GM23338 (cell line): ENCODE data around the gene SPAG16. TPM values are rescaled to one million over a fixed set of nuclear protein-coding genes. Genes with fewer than 3 reads are reported as not detected.

Experiments used
- ATAC-seq: fragments of 200-7000 bp; cut with Tn5 transposase; 3 replicates; pipeline ENCODE4 v1.9.1; 2020
- DNase-seq: peaks from one replicate; pipeline ENCODE4 v3.0.0-alpha.2; 2015; ENCODE audit warnings: low spot score
- H2AFZ ChIP-seq: fragments of 200-600 bp; sonication (generic); 2 replicates; pipeline ENCODE4 v1.8.0; 2016; ENCODE audit warnings: antibody characterized with exemption, mild to moderate bottlenecking, moderate library complexity
- H3F3A ChIP-seq: fragments of 200-600 bp; sonication (generic); replicated peaks from 2 replicates; pipeline ENCODE4 v1.8.0; 2017; ENCODE audit warnings: antibody characterized with exemption, mixed run types, low read depth
- H3K27ac ChIP-seq: fragments of 200-600 bp; sonication (generic); 2 replicates; pipeline ENCODE4 v1.6.1; 2016; ENCODE audit warnings: low read depth
- H3K27me3 ChIP-seq: fragments of 200-600 bp; sonication (generic); 2 replicates; pipeline ENCODE4 v1.8.0; 2016; ENCODE audit warnings: mild to moderate bottlenecking, mixed run types, moderate library complexity; ENCODE audit not compliant: insufficient read depth
- H3K36me3 ChIP-seq: fragments of 200-600 bp; sonication (generic); 2 replicates; pipeline ENCODE4 v1.8.0; 2016; ENCODE audit warnings: mild to moderate bottlenecking; ENCODE audit not compliant: insufficient read depth
- H3K4me1 ChIP-seq: fragments of 200-600 bp; sonication (generic); 2 replicates; pipeline ENCODE4 v1.8.0; 2016; ENCODE audit warnings: mild to moderate bottlenecking, moderate library complexity; ENCODE audit not compliant: insufficient read depth
- H3K4me2 ChIP-seq: fragments of 200-600 bp; sonication (generic); 2 replicates; pipeline ENCODE4 v1.7.1; 2017; ENCODE audit warnings: mixed run types
- H3K4me3 ChIP-seq: fragments of 200-600 bp; sonication (generic); 2 replicates; pipeline ENCODE4 v1.6.1; 2016; ENCODE audit warnings: mixed run types
- H3K79me2 ChIP-seq: fragments of 200-600 bp; sonication (generic); replicated peaks from 2 replicates; pipeline ENCODE4 v1.8.0; 2017; ENCODE audit warnings: mild to moderate bottlenecking; ENCODE audit not compliant: insufficient read depth
- H3K9me2 ChIP-seq: fragments of 200-600 bp; sonication (generic); 2 replicates; pipeline ENCODE4 v1.8.0; 2017; ENCODE audit not compliant: insufficient read depth
- H4K20me1 ChIP-seq: fragments of 200-600 bp; sonication (generic); replicated peaks from 2 replicates; pipeline ENCODE4 v1.8.0; 2017; ENCODE audit warnings: mild to moderate bottlenecking; ENCODE audit not compliant: insufficient read depth
- H3K27ac Mint-ChIP-seq: 2 replicates; pipeline ENCODE4 v1.8.0; 2020; ENCODE audit warnings: inconsistent platforms, mild to moderate bottlenecking, moderate library complexity, mixed read lengths
- H3K27me3 Mint-ChIP-seq: 3 replicates; pipeline ENCODE4 v1.8.0; 2022; ENCODE audit warnings: low read depth, mild to moderate bottlenecking, moderate library complexity, mixed read lengths, inconsistent platforms; ENCODE audit not compliant: insufficient read depth, poor library complexity
- H3K36me3 Mint-ChIP-seq: 3 replicates; pipeline ENCODE4 v1.8.0; 2021; ENCODE audit warnings: low read depth, mild to moderate bottlenecking, inconsistent platforms, moderate library complexity, mixed read lengths
- H3K4me1 Mint-ChIP-seq: 3 replicates; pipeline ENCODE4 v1.8.0; 2020; ENCODE audit warnings: mild to moderate bottlenecking, inconsistent platforms, mixed read lengths
- H3K4me3 Mint-ChIP-seq: 3 replicates; pipeline ENCODE4 v1.8.0; 2021; ENCODE audit warnings: moderate library complexity, mild to moderate bottlenecking, inconsistent platforms, mixed read lengths
- H3K9me3 Mint-ChIP-seq: 3 replicates; pipeline ENCODE4 v1.8.0; 2020; ENCODE audit warnings: moderate library complexity, mild to moderate bottlenecking, inconsistent platforms, mixed read lengths
- CREB1 ChIP-seq: fragments of 250-450 bp; sonication (Bioruptor Pico); IDR thresholded peaks from 2 replicates; pipeline ENCODE4 v1.5.0; 2020; ENCODE audit warnings: low read depth, mild to moderate bottlenecking, moderate library complexity
- CTCF ChIP-seq, 2 experiments: fragments of 200-600 bp in 1 of 2; sonication (generic) in 1 of 2; conservative IDR thresholded peaks; 2 replicates each; pipeline versions ENCODE4 v1.5.1 to v1.6.1; 2016 to 2017; ENCODE audit warnings: antibody characterized with exemption in 2 of 2, low read depth in 2 of 2, mild to moderate bottlenecking in 2 of 2, moderate library complexity in 1 of 2
- EZH2 ChIP-seq: fragments of 200-600 bp; sonication (generic); IDR thresholded peaks from one replicate; pipeline ENCODE4 v1.8.0; 2017; ENCODE audit warnings: antibody characterized with exemption, mild to moderate bottlenecking, low read depth; ENCODE audit not compliant: unreplicated experiment
- EZH2phosphoT487 ChIP-seq: fragments of 200-600 bp; sonication (generic); IDR thresholded peaks from one replicate; pipeline ENCODE4 v1.8.1; 2018; ENCODE audit warnings: antibody characterized with exemption; ENCODE audit not compliant: unreplicated experiment
- JUNB ChIP-seq: IDR thresholded peaks from one replicate; pipeline ENCODE4 v1.6.1; 2016; ENCODE audit warnings: antibody characterized with exemption; ENCODE audit not compliant: unreplicated experiment
- NANOG ChIP-seq: IDR thresholded peaks from 2 replicates; pipeline ENCODE4 v1.6.1; 2016; ENCODE audit warnings: antibody characterized with exemption, borderline replicate concordance
- POLR2AphosphoS5 ChIP-seq: IDR thresholded peaks from 2 replicates; pipeline ENCODE4 v1.6.1; 2016; ENCODE audit warnings: antibody characterized with exemption, low read depth
- STAT1 ChIP-seq: IDR thresholded peaks from one replicate; pipeline ENCODE4 v1.6.1; 2016; ENCODE audit warnings: antibody characterized with exemption; ENCODE audit not compliant: unreplicated experiment
- ZNF114 ChIP-seq: fragments of 250-450 bp; sonication (Bioruptor Pico); IDR thresholded peaks from 2 replicates; pipeline ENCODE4 v1.5.0; 2020; ENCODE audit warnings: mild to moderate bottlenecking, moderate library complexity
- ZNF331 ChIP-seq: fragments of 250-450 bp; sonication (Bioruptor Pico); IDR thresholded peaks from 2 replicates; pipeline ENCODE4 v1.5.0; 2020; ENCODE audit warnings: low read depth, mild to moderate bottlenecking, moderate library complexity
- polyA plus RNA-seq: library from polyadenylated mRNA; unstranded; fragments of >200 nt; fragmentation: Nextera tagmentation; extraction: Ambion mirVana; gene quantifications from 2 replicates; pipeline ENCODE4 v1.2.1, GENCODE V29; 2016
- total RNA-seq: library from RNA; depleted of rRNA; stranded (reverse); fragments of >200 nt; shearing (Covaris generic); gene quantifications from 2 replicates; pipeline ENCODE4 v1.2.3, GENCODE V29; 2014
- TF ChIP-seq, protein P1 (sequence below): fragments of 250-450 bp; sonication (Bioruptor Pico); IDR thresholded peaks from 2 replicates; pipeline ENCODE4 v1.5.0; 2020; ENCODE audit warnings: mild to moderate bottlenecking, moderate library complexity
- TF ChIP-seq, protein P2 (sequence below): IDR thresholded peaks from 2 replicates; pipeline ENCODE4 v1.6.1; 2016; ENCODE audit warnings: antibody characterized with exemption
- TF ChIP-seq, protein P3 (sequence below): IDR thresholded peaks from one replicate; pipeline ENCODE4 v1.6.1; 2018; ENCODE audit warnings: antibody characterized with exemption; ENCODE audit not compliant: unreplicated experiment

Gene SPAG16
- total and polyA plus RNA-seq, 2 experiments from 2014 or later = 19.7 to 47.8 TPM

DNA sequence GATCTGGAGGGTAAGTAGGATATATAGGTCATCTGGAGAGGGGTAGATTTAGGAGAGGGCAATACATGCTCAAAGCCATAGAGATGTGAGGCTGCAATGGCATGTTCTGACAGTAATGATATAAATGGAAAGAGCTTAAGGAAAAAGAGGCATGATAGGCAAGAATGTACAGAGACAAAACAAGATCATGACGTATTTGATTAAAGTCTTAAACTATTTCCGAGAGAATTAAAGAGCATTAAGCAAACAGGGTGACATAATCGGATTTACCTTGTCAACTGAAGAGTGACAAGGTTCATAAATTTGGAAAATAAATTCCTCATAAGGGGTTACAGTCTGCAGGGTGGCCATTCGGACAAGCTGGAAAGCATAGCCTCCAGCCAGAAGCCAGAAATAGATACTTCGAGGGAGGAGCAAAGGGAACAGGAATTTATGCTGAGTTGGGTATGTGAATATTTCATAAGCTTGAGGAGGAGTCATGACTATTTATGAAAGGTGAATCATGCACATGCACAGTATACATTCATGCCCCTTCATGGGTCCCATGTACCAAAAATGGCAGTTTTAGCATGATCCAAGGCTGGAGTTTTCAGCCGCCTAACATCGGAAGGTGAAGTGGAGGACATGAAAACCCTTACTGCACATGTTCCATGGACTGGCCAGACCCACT lies 730.4 kb downstream of the SPAG16 start:
- ATAC-seq = no peak
- Histone ChIP-seq H3K36me3 (no peaks in the 10 kb centered on the region; the same call in 1 of the 2 replicates), H3K4me3 (no peak overlapping the region), H3K27me3 (no peaks in the 10 kb centered on the region), H4K20me1 (no peaks in the 10 kb centered on the region), H3K4me1 (no peaks in the 10 kb centered on the region), H3K27ac (no peak overlapping the region), H3K4me2 (no peak overlapping the region), H2AFZ (no peak overlapping the region), H3F3A (no peaks in the 10 kb centered on the region), H3K79me2 (no peaks in the 10 kb centered on the region), H3K9me2 (0 out of 2 replicates have a peak, but pooled peaks cover 6% of the 10 kb centered on the region)
- no peaks in the 10 kb centered on the region for H3K27me3 Mint-ChIP-seq
- H3K4me3 Mint-ChIP-seq = no peak overlapping the region
- DNase-seq = no peak
- H3K9me3 Mint-ChIP-seq = no peaks in the 10 kb centered on the region
- H3K4me1 Mint-ChIP-seq = peaks cover 2% of the 10 kb centered on the region; the same call in 2 of the 3 replicates
- H3K36me3 Mint-ChIP-seq = no peaks in the 10 kb centered on the region
- no peak overlapping the region for H3K27ac Mint-ChIP-seq
- TF ChIP-seq ZNF331 (CRISPR knock-in tag) (no peak), POLR2AphosphoS5 (no peak), JUNB (no peak), STAT1 (no peak), CREB1 (CRISPR knock-in tag) (no peak), EZH2phosphoT487 (no peak), ZNF114 (CRISPR knock-in tag) (no peak), CTCF (conservative IDR thresholded peaks at IDR 0.05; ENCODE audit: low read depth in 2 of 2) (no peak), EZH2 (no peak), NANOG (no peak)
- TF ChIP-seq, protein P1, sequence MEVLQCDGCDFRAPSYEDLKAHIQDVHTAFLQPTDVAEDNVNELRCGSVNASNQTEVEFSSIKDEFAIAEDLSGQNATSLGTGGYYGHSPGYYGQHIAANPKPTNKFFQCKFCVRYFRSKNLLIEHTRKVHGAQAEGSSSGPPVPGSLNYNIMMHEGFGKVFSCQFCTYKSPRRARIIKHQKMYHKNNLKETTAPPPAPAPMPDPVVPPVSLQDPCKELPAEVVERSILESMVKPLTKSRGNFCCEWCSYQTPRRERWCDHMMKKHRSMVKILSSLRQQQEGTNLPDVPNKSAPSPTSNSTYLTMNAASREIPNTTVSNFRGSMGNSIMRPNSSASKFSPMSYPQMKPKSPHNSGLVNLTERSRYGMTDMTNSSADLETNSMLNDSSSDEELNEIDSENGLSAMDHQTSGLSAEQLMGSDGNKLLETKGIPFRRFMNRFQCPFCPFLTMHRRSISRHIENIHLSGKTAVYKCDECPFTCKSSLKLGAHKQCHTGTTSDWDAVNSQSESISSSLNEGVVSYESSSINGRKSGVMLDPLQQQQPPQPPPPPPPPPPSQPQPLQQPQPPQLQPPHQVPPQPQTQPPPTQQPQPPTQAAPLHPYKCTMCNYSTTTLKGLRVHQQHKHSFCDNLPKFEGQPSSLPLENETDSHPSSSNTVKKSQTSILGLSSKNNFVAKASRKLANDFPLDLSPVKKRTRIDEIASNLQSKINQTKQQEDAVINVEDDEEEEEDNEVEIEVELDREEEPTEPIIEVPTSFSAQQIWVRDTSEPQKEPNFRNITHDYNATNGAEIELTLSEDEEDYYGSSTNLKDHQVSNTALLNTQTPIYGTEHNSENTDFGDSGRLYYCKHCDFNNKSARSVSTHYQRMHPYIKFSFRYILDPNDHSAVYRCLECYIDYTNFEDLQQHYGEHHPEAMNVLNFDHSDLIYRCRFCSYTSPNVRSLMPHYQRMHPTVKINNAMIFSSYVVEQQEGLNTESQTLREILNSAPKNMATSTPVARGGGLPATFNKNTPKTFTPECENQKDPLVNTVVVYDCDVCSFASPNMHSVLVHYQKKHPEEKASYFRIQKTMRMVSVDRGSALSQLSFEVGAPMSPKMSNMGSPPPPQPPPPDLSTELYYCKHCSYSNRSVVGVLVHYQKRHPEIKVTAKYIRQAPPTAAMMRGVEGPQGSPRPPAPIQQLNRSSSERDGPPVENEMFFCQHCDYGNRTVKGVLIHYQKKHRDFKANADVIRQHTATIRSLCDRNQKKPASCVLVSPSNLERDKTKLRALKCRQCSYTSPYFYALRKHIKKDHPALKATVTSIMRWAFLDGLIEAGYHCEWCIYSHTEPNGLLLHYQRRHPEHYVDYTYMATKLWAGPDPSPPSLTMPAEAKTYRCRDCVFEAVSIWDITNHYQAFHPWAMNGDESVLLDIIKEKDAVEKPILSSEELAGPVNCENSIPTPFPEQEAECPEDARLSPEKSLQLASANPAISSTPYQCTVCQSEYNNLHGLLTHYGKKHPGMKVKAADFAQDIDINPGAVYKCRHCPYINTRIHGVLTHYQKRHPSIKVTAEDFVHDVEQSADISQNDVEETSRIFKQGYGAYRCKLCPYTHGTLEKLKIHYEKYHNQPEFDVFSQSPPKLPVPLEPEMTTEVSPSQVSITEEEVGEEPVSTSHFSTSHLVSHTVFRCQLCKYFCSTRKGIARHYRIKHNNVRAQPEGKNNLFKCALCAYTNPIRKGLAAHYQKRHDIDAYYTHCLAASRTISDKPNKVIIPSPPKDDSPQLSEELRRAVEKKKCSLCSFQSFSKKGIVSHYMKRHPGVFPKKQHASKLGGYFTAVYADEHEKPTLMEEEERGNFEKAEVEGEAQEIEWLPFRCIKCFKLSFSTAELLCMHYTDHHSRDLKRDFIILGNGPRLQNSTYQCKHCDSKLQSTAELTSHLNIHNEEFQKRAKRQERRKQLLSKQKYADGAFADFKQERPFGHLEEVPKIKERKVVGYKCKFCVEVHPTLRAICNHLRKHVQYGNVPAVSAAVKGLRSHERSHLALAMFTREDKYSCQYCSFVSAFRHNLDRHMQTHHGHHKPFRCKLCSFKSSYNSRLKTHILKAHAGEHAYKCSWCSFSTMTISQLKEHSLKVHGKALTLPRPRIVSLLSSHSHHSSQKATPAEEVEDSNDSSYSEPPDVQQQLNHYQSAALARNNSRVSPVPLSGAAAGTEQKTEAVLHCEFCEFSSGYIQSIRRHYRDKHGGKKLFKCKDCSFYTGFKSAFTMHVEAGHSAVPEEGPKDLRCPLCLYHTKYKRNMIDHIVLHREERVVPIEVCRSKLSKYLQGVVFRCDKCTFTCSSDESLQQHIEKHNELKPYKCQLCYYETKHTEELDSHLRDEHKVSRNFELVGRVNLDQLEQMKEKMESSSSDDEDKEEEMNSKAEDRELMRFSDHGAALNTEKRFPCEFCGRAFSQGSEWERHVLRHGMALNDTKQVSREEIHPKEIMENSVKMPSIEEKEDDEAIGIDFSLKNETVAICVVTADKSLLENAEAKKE = no peak
- TF ChIP-seq, protein P2, sequence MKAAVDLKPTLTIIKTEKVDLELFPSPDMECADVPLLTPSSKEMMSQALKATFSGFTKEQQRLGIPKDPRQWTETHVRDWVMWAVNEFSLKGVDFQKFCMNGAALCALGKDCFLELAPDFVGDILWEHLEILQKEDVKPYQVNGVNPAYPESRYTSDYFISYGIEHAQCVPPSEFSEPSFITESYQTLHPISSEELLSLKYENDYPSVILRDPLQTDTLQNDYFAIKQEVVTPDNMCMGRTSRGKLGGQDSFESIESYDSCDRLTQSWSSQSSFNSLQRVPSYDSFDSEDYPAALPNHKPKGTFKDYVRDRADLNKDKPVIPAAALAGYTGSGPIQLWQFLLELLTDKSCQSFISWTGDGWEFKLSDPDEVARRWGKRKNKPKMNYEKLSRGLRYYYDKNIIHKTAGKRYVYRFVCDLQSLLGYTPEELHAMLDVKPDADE = no peak
- TF ChIP-seq, protein P3, sequence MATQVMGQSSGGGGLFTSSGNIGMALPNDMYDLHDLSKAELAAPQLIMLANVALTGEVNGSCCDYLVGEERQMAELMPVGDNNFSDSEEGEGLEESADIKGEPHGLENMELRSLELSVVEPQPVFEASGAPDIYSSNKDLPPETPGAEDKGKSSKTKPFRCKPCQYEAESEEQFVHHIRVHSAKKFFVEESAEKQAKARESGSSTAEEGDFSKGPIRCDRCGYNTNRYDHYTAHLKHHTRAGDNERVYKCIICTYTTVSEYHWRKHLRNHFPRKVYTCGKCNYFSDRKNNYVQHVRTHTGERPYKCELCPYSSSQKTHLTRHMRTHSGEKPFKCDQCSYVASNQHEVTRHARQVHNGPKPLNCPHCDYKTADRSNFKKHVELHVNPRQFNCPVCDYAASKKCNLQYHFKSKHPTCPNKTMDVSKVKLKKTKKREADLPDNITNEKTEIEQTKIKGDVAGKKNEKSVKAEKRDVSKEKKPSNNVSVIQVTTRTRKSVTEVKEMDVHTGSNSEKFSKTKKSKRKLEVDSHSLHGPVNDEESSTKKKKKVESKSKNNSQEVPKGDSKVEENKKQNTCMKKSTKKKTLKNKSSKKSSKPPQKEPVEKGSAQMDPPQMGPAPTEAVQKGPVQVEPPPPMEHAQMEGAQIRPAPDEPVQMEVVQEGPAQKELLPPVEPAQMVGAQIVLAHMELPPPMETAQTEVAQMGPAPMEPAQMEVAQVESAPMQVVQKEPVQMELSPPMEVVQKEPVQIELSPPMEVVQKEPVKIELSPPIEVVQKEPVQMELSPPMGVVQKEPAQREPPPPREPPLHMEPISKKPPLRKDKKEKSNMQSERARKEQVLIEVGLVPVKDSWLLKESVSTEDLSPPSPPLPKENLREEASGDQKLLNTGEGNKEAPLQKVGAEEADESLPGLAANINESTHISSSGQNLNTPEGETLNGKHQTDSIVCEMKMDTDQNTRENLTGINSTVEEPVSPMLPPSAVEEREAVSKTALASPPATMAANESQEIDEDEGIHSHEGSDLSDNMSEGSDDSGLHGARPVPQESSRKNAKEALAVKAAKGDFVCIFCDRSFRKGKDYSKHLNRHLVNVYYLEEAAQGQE = no peak
